ENCODE data around the gene FH. TPM values are rescaled to one million over a fixed set of nuclear protein-coding genes. Genes with fewer than 3 reads are reported as not detected.

The FH gene
- total and polyA plus RNA-seq, 2 experiments from 2014 or later, result 56.2 to 69.8 TPM

- Histone ChIP-seq H3K79me2 (replicated peaks; ENCODE audit: insufficient read depth) (peaks cover 52% of the 10 kb centered on the region), H3K36me3 (ENCODE audit: insufficient read depth) (peaks cover 30% of the 10 kb centered on the region), H3K4me1 (ENCODE audit: insufficient read depth) (peaks cover 6% of the 10 kb centered on the region), H3K4me2 (no peak overlapping the region), H3K9me2 (ENCODE audit: insufficient read depth) (no peaks in the 10 kb centered on the region), H3K27me3 (ENCODE audit: insufficient read depth) (no peaks in the 10 kb centered on the region), H4K20me1 (replicated peaks; ENCODE audit: insufficient read depth) (peaks cover 5% of the 10 kb centered on the region; the same call in 1 of the 2 replicates), H3F3A (replicated peaks; ENCODE audit: low read depth) (no peaks in the 10 kb centered on the region), H3K4me3 (no peak overlapping the region), H3K27ac (ENCODE audit: low read depth) (no peak overlapping the region), H2AFZ (no peak overlapping the region)
- ATAC-seq, result no peak
- DNase-seq (ENCODE audit: low spot score), result no peak
- TF ChIP-seq ZNF462 (CRISPR knock-in tag; IDR thresholded peaks at IDR 0.05), result no peak
- TF ChIP-seq CREB1 (CRISPR knock-in tag; IDR thresholded peaks at IDR 0.05; ENCODE audit: low read depth), result no peak
- no peak for TF ChIP-seq CTCF (conservative IDR thresholded peaks at IDR 0.05; ENCODE audit: low read depth in 2 of 2)
- TF ChIP-seq ETS1 (IDR thresholded peaks at IDR 0.05), result no peak
- no peak for TF ChIP-seq EZH2 (IDR thresholded peaks at IDR 0.05; ENCODE audit: low read depth, unreplicated experiment)
- TF ChIP-seq POLR2AphosphoS5 (IDR thresholded peaks at IDR 0.05; ENCODE audit: low read depth), result no peak
- TF ChIP-seq JUNB (IDR thresholded peaks at IDR 0.05; ENCODE audit: unreplicated experiment), result no peak
- TF ChIP-seq STAT1 (IDR thresholded peaks at IDR 0.05; ENCODE audit: unreplicated experiment), result no peak
- no peak for TF ChIP-seq ZNF114 (CRISPR knock-in tag; IDR thresholded peaks at IDR 0.05)
- TF ChIP-seq REST (IDR thresholded peaks at IDR 0.05; ENCODE audit: unreplicated experiment), result no peak
- TF ChIP-seq EZH2phosphoT487 (IDR thresholded peaks at IDR 0.05; ENCODE audit: unreplicated experiment), result no peak
- TF ChIP-seq NANOG (IDR thresholded peaks at IDR 0.05; ENCODE audit: borderline replicate concordance), result no peak
- peaks cover 6% of the 10 kb centered on the region; the same call in 2 of the 3 replicates for H3K4me1 Mint-ChIP-seq
- H3K4me3 Mint-ChIP-seq, result no peak overlapping the region
- no peak overlapping the region for H3K27ac Mint-ChIP-seq
- peaks cover 41% of the 10 kb centered on the region; the same call in 2 of the 3 replicates for H3K36me3 Mint-ChIP-seq (ENCODE audit: low read depth)
- H3K27me3 Mint-ChIP-seq (ENCODE audit: insufficient read depth, low read depth, poor library complexity), result no peaks in the 10 kb centered on the region
- H3K9me3 Mint-ChIP-seq, result no peaks in the 10 kb centered on the region
These were observed 6.2 kb downstream of the FH start for GRCh38 chr1:241513378-241513777.
